HG03097 (cell line): ENCODE measurements around the gene MAMLD1.

Source experiments
- ATAC-seq: cut with Tn5 transposase; IDR thresholded peaks from one replicate; pipeline ENCODE4 v1.9.1; 2021; ENCODE audit not compliant: unreplicated experiment, low FRiP score

MAMLD1 gene

GRCh38 chrX:150456466-150456865, 93.3 kb downstream of the MAMLD1 start:
- no peak for ATAC-seq

- ATAC-seq, result no peak
These were observed 93.8 kb downstream of the MAMLD1 start for GRCh38 chrX:150456941-150457340.

- ATAC-seq, result no peak
These were observed 96.1 kb downstream of the MAMLD1 start for GRCh38 chrX:150459196-150459595.

- ATAC-seq, result no peak
These were observed 96.9 kb downstream of the MAMLD1 start for GRCh38 chrX:150460063-150460462.

- no peak for ATAC-seq
These were observed 97.7 kb downstream of the MAMLD1 start for GRCh38 chrX:150460781-150461180.

GRCh38 chrX:150463566-150463965, 100.4 kb downstream of the MAMLD1 start:
- no peak for ATAC-seq

- ATAC-seq, result no peak
These were observed 100.9 kb downstream of the MAMLD1 start for GRCh38 chrX:150464001-150464400.

- no peak for ATAC-seq
These were observed 102.2 kb downstream of the MAMLD1 start for GRCh38 chrX:150465326-150465725.

- ATAC-seq, result no peak
These were observed 103.0 kb downstream of the MAMLD1 start for GRCh38 chrX:150465881-150466775.

GRCh38 chrX:150472306-150472705, 109.2 kb downstream of the MAMLD1 start:
- ATAC-seq, result no peak

- ATAC-seq, result no peak
These were observed 110.3 kb downstream of the MAMLD1 start for GRCh38 chrX:150473371-150473770.

GRCh38 chrX:150475461-150475860, 112.3 kb downstream of the MAMLD1 start:
- ATAC-seq, result no peak

- ATAC-seq, result no peak
These were observed 113.1 kb downstream of the MAMLD1 start for GRCh38 chrX:150476164-150476699.

- ATAC-seq, result no peak
These were observed 114.3 kb downstream of the MAMLD1 start for GRCh38 chrX:150477371-150477770.

GRCh38 chrX:150478496-150479492, 115.7 kb downstream of the MAMLD1 start:
- ATAC-seq, result peak; percentile 54

- no peak for ATAC-seq
These were observed 119.6 kb downstream of the MAMLD1 start for GRCh38 chrX:150482537-150483206.

- ATAC-seq, result no peak
These were observed 120.4 kb downstream of the MAMLD1 start for GRCh38 chrX:150483356-150483985.

- ATAC-seq, result no peak
These were observed 122.9 kb downstream of the MAMLD1 start for GRCh38 chrX:150486011-150486410.

- ATAC-seq, result no peak
These were observed 124.4 kb downstream of the MAMLD1 start for GRCh38 chrX:150487369-150488094.
